Thyroid gland (tissue), 4 donors: Measurements from ENCODE around the gene ATXN7L1.
"Not testable (repeated sequence)": the region's sequence is repeated elsewhere in the genome, so short reads cannot be mapped to it uniquely, and the experiment has no call there.

ENCODE experiments used
- CTCF ChIP-seq, 6 experiments: fragments of 200-600 bp in 3 of 6; fragments of 450-650 bp in 3 of 6; sonication (generic) in 3 of 6; IDR thresholded peaks; one replicate each; pipeline ENCODE4 v1.5.1; 2016 to 2019; ENCODE audit warnings: antibody characterized with exemption in 6 of 6, mild to moderate bottlenecking in 2 of 6, inconsistent platforms in 1 of 6, moderate library complexity in 1 of 6
- POLR2A ChIP-seq, 2 donors: fragments of 450-650 bp; IDR thresholded peaks; one replicate each; pipeline ENCODE4 v1.6.1; 2017; ENCODE audit warnings: antibody characterized with exemption in 2 of 2, mild to moderate bottlenecking in 2 of 2, moderate library complexity in 1 of 2

DNA sequence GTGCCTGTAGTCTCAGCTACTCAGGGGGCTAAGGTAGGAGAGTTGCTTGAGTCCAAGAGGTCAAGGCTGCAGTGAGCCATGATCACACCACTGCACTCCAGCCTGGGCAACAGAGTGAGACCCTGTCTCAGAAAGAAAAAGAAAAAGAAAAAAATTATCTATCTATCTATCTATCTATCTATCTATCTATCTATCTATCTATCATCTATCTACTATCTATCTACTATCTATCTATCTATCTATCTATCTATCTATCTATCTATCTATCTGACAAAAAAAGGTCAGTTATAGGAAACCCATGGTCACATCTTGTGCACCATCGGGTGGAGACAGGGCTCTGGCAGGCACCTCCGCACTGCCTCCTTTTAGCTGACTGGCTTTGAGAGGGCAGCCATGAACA, 85.9 kb downstream of the ATXN7L1 start:
- TF ChIP-seq CTCF, POLR2A (IDR thresholded peaks at IDR 0.05): not testable (repeated sequence)
